MM.1S (cell line): ENCODE results near the gene BMAL1.

Experiments
- EZH2 ChIP-seq: fragments of 300-600 bp; sonication (generic); optimal IDR thresholded peaks from 2 replicates; pipeline ENCODE3; 2017; ENCODE audit warnings: low read depth, mild to moderate bottlenecking, antibody characterized with exemption, low read length, mixed read lengths
- EZH2phosphoT487 ChIP-seq: fragments of 300-600 bp; sonication (generic); IDR thresholded peaks from 2 replicates; pipeline ENCODE4 v1.6.1; 2018; ENCODE audit warnings: antibody characterized with exemption, low read length
- TF ChIP-seq, protein P1 (sequence below): fragments of 300-600 bp; sonication (generic); IDR thresholded peaks from 2 replicates; pipeline ENCODE4 v1.5.1; 2016; ENCODE audit warnings: antibody characterized with exemption, low read length, mixed read lengths

DNA sequence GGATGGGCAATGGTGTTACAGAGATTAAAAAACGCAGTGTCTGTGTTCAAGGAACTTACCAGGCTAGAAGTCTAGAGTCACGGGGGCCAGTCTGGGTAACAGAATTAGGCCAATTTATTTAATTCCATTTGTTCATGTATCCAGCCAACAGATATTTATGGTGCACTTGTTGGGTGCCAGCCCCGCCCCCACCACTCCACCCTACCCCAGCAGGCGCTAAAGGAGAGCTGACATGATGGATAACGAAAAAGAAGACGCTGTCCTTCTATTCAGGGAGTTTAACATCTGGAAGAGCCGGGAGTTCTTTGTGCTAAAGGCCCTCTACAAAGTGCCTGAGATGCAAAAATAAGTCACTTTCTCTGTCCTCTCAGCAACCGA is 1.1 kb upstream of the BMAL1 start:
- TF ChIP-seq, protein P1, sequence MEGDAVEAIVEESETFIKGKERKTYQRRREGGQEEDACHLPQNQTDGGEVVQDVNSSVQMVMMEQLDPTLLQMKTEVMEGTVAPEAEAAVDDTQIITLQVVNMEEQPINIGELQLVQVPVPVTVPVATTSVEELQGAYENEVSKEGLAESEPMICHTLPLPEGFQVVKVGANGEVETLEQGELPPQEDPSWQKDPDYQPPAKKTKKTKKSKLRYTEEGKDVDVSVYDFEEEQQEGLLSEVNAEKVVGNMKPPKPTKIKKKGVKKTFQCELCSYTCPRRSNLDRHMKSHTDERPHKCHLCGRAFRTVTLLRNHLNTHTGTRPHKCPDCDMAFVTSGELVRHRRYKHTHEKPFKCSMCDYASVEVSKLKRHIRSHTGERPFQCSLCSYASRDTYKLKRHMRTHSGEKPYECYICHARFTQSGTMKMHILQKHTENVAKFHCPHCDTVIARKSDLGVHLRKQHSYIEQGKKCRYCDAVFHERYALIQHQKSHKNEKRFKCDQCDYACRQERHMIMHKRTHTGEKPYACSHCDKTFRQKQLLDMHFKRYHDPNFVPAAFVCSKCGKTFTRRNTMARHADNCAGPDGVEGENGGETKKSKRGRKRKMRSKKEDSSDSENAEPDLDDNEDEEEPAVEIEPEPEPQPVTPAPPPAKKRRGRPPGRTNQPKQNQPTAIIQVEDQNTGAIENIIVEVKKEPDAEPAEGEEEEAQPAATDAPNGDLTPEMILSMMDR, result no peak
- no peak for TF ChIP-seq EZH2
- no peak for TF ChIP-seq EZH2phosphoT487
